Tibial nerve (tissue), 4 donors: ENCODE data around the gene RAMAC.

Source experiments
- CTCF ChIP-seq, 5 experiments: fragments of 200-600 bp in 3 of 5; fragments of 450-650 bp in 2 of 5; sonication (generic) in 3 of 5; IDR thresholded peaks; one replicate each; pipeline ENCODE4 v1.5.1; 2016 to 2019; ENCODE audit warnings: antibody characterized with exemption in 5 of 5, mild to moderate bottlenecking in 3 of 5, moderate library complexity in 2 of 5
- EP300 ChIP-seq, 2 donors: sonication (generic); formaldehyde crosslinking; IDR thresholded peaks; one replicate each; pipeline ENCODE4 v1.6.1; 2017; ENCODE audit warnings: antibody characterized with exemption in 2 of 2, mild to moderate bottlenecking in 1 of 2

- TF ChIP-seq CTCF (IDR thresholded peaks at IDR 0.05) (no peak), EP300 (IDR thresholded peaks at IDR 0.05) (no peak)
Observed at GRCh38 chr15:83039206-83039605, 53.2 kb downstream of the RAMAC start.
